VCaP (cell line): ENCODE results near the gene CD72.

ENCODE experiments used
- H3K27ac ChIP-seq: fragments of 450-650 bp; 2 replicates; pipeline ENCODE4 v1.5.1; 2017
- CTCF ChIP-seq: fragments of 450-650 bp; conservative IDR thresholded peaks from 2 replicates; pipeline ENCODE4 v1.5.1; 2017; ENCODE audit warnings: mild to moderate bottlenecking, moderate library complexity

CD72 gene

GRCh38 chr9:35661756-35662350, 43.6 kb upstream of the CD72 start:
- TF ChIP-seq CTCF: no peak
- H3K27ac ChIP-seq: no peak overlapping the region

- H3K27ac ChIP-seq: no peak overlapping the region
- TF ChIP-seq CTCF: peak; percentile 46
Measured at GRCh38 chr9:35660966-35661415, 42.8 kb upstream of the CD72 start.

GRCh38 chr9:35659340-35659739, 41.1 kb upstream of the CD72 start:
- H3K27ac ChIP-seq: peak overlapping the region; percentile 97
- TF ChIP-seq CTCF: no peak

- no peak for TF ChIP-seq CTCF
- peak overlapping the region; percentile 97 for H3K27ac ChIP-seq
Measured at GRCh38 chr9:35658968-35659220, 40.7 kb upstream of the CD72 start.

- peak within 1 kb of the TSS; percentile 97 for H3K27ac ChIP-seq
- TF ChIP-seq CTCF: peak; percentile 79
Measured at GRCh38 chr9:35658137-35658967, 40.1 kb upstream of the CD72 start, which contains the start of gene CCDC107. Gene CCDC107, plus strand, starts transcription at chr9:35658292. Its CDS starts 88 bp downstream, at chr9:35658380.

GRCh38 chr9:35657546-35658136, 39.4 kb upstream of the CD72 start, which contains the start of gene RMRP:
Gene RMRP, minus strand, starts transcription at chr9:35658019.
- TF ChIP-seq CTCF: no peak; the same call in 1 of the 2 replicates

DNA sequence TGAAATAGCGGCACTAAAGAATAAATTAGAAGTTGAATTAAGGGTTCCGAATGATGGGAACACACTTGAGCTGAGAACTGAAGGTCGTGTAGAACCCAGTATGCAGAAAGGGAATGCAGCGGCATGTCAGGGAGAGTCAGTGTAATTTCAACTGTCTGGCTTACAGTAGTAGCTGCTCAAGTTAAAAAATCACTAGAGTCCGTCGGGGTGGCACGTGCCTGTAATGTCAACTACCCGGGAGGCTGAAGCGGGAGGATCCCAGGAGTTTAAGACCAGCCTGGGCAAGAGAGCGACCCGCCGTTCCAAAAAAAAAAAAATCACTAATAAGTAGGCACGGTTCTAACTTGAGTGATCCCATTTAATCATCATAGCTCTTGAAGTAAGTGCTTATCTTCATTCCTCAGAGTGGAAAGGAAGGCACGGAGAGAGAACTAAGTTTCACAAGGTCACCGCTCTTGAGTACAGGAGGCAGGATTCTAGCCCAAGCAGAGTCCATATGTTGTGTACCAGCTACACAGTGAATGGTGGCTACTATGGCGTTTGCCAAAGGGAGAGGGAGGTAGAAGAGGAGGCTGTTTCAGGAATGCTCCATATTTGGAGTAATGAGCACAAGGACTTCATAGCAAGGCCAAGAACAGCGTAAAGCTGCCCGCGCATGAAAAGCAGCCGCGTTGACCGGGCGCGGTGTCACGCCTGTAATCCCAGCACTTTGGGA, 38.8 kb upstream of the CD72 start:
- H3K27ac ChIP-seq: peak overlapping the region; percentile 97
- no peak for TF ChIP-seq CTCF

More at GRCh38 chr9:35657546-35658136, 39.4 kb upstream of the CD72 start, which contains the start of gene RMRP:
- H3K27ac ChIP-seq: peak within 1 kb of the TSS; percentile 97
